ENCODE measurements around the gene PTK7. TPM values are rescaled to one million over a fixed set of nuclear protein-coding genes. Genes with fewer than 3 reads are reported as not detected.
A peak's percentile ranks its signal among the peaks of the same experiment; 100 is the strongest.

Gene PTK7
- total RNA-seq, 3 donors from 2014 or later: 7.0 to 57.1 (median 52.1) TPM

DNA sequence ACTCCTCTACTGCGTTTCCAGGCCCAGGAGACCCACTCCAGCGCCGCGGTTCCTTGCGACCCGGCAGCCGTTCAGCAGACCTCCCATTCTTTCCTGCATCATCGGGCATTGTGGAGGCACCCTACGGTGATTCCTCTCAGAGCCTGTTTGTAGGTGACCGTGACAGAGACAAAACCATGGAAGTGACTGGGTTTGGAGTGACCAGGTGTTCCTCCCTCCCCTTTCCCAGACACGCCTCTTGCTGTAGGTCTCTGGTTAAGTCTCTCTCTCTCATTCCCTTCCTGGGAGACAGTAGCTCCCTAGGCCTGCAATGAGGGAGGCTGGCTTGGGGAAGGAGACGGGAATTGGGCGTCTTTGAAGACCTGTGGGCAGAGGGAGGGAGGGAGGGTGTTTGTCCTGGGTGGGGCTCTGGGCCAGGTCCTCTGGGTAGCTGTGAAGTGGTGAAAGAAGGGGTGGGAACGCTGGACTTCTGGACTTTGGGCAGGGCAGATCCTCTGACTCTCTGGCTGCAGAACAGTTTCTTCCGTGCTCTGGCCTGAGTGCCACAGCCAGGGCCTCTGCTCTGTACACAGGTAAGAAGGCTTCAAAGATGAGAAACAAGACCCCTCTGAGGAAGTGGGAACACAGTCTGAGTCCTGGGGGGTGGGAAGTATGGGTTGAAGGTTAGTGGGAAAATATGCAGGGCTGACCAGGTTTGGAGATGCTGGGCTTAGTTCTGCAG is 15.9 kb upstream of the PTK7 start:
- H3K9me3 ChIP-seq: no peaks in the 10 kb centered on the region
- no peaks in the 10 kb centered on the region for H3K36me3 ChIP-seq
- H3K4me1 ChIP-seq: peaks cover 5 to 10% of the 10 kb centered on the region in 2 donors
- peak overlapping the region; percentile 93 to 97 for H3K27ac ChIP-seq
- no peak for DNase-seq (ENCODE audit: low spot score in 2 of 2)
- intact Hi-C loops (cut with DNase I; ENCODE audit: low total_unique reads): no loop called here
- TF ChIP-seq POLR2AphosphoS5 (IDR thresholded peaks at IDR 0.05): no peak
- no peak for TF ChIP-seq POLR2A (IDR thresholded peaks at IDR 0.05)
- TF ChIP-seq, protein P1, sequence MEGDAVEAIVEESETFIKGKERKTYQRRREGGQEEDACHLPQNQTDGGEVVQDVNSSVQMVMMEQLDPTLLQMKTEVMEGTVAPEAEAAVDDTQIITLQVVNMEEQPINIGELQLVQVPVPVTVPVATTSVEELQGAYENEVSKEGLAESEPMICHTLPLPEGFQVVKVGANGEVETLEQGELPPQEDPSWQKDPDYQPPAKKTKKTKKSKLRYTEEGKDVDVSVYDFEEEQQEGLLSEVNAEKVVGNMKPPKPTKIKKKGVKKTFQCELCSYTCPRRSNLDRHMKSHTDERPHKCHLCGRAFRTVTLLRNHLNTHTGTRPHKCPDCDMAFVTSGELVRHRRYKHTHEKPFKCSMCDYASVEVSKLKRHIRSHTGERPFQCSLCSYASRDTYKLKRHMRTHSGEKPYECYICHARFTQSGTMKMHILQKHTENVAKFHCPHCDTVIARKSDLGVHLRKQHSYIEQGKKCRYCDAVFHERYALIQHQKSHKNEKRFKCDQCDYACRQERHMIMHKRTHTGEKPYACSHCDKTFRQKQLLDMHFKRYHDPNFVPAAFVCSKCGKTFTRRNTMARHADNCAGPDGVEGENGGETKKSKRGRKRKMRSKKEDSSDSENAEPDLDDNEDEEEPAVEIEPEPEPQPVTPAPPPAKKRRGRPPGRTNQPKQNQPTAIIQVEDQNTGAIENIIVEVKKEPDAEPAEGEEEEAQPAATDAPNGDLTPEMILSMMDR (IDR thresholded peaks at IDR 0.05): no peak
- H3K4me3 ChIP-seq: peak overlapping the region; percentile 77 to 90 (median 81)
- H3K27me3 ChIP-seq: no peaks in the 10 kb centered on the region

DNA sequence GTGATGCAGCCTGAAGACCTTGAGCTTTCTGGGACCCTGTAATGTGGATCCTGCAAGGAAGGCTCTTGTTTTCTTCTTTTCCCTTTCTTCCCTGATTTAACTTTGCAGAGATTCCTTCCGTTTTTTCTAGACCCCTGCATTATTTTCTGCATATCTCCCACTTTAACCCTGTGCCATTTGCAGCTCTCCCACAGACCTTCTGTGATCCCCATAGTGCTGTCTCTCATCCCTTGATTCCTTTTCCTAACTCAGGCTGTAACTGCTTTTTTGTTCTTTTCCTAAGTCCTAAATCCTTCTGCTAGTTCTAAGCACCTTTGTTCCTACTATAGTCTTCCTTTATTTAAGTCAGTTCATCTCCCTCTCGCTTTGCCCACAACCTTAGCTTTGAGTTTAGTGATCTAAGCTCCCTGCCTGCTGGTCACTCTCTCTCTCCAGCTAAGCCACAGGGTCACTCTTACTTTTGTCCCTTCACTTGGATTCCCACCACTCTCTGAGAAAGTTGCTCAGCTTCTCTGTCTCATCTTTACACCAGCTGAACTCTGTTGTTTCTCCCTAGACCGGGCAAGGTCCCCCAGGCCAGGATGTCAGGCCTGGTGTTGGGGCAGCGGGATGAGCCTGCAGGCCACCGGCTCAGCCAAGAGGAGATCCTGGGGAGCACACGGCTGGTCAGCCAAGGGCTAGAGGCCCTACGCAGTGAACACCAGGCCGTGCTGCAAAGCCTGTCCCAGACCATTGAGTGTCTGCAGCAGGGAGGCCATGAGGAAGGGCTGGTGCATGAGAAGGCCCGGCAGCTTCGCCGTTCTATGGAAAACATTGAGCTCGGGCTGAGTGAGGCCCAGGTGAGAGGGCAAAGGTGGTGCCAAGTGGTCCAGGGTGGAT is 15.1 kb upstream of the PTK7 start:
- peak overlapping the region in 1 of 2 donors; percentile 97 for H3K27ac ChIP-seq
- H3K27me3 ChIP-seq: no peaks in the 10 kb centered on the region
- TF ChIP-seq, protein P1 (IDR thresholded peaks at IDR 0.05): no peak
- H3K36me3 ChIP-seq: no peaks in the 10 kb centered on the region
- no peak for DNase-seq (ENCODE audit: low spot score in 2 of 2)
- H3K4me3 ChIP-seq: peak overlapping the region in 2 of 3 donors; percentile 77 to 90
- no peaks in the 10 kb centered on the region for H3K9me3 ChIP-seq
- H3K4me1 ChIP-seq: peaks cover 5 to 10% of the 10 kb centered on the region in 2 donors
- intact Hi-C loops (cut with DNase I; ENCODE audit: low total_unique reads): no loop called here

- Histone ChIP-seq H3K27me3 (no peaks in the 10 kb centered on the region), H3K36me3 (no peaks in the 10 kb centered on the region), H3K4me3 (no peak overlapping the region), H3K27ac (no peak overlapping the region), H3K9me3 (no peaks in the 10 kb centered on the region), H3K4me1 (peaks cover 5 to 10% of the 10 kb centered on the region in 2 donors)
- no peak for DNase-seq (ENCODE audit: low spot score in 2 of 2)
- intact Hi-C loops (cut with DNase I; ENCODE audit: low total_unique reads): no loop called here
- TF ChIP-seq POLR2A (IDR thresholded peaks at IDR 0.05) (no peak), POLR2AphosphoS5 (IDR thresholded peaks at IDR 0.05) (no peak)
- TF ChIP-seq, protein P1 (IDR thresholded peaks at IDR 0.05): no peak
Observed at GRCh38 chr6:43061861-43062260, 14.3 kb upstream of the PTK7 start.

- intact Hi-C loops (cut with DNase I; ENCODE audit: low total_unique reads): no loop called here
- Histone ChIP-seq H3K27me3 (no peaks in the 10 kb centered on the region), H3K9me3 (no peaks in the 10 kb centered on the region), H3K36me3 (no peaks in the 10 kb centered on the region), H3K27ac (no peak overlapping the region), H3K4me3 (no peak overlapping the region), H3K4me1 (peaks cover 5 to 8% of the 10 kb centered on the region in 2 donors)
- no peak for DNase-seq (ENCODE audit: low spot score in 2 of 2)
- TF ChIP-seq POLR2AphosphoS5 (IDR thresholded peaks at IDR 0.05): no peak
- TF ChIP-seq POLR2A (IDR thresholded peaks at IDR 0.05): no peak
- TF ChIP-seq, protein P1 (IDR thresholded peaks at IDR 0.05): no peak
Observed at GRCh38 chr6:43062818-43063217, 13.3 kb upstream of the PTK7 start.
